ENCODE data around the gene NTM. TPM values are rescaled to one million over a fixed set of nuclear protein-coding genes. Genes with fewer than 3 reads are reported as not detected.

Gene NTM
- polyA plus RNA-seq, 1 donor from 2014 or later = 39.4 TPM

GRCh38 chr11:131991606-131992005 lies 621.2 kb downstream of the NTM start:
- no peak overlapping the region for H3K4me3 ChIP-seq (ENCODE audit: low read length)
- H2AFZ ChIP-seq (ENCODE audit: low read depth, low read length) = no peak overlapping the region
- no peaks in the 10 kb centered on the region for H3K79me2 ChIP-seq (replicated peaks; ENCODE audit: insufficient read depth, low read length)
- no peak overlapping the region for H3K9ac ChIP-seq (ENCODE audit: low read length)
- H3K36me3 ChIP-seq (ENCODE audit: insufficient read depth, low read length) = no peaks in the 10 kb centered on the region
- no peaks in the 10 kb centered on the region for H3K27me3 ChIP-seq (ENCODE audit: insufficient read depth, low read depth, low read length)
- H4K20me1 ChIP-seq (ENCODE audit: insufficient read depth) = no peaks in the 10 kb centered on the region
- no peaks in the 10 kb centered on the region for H3K9me2 ChIP-seq (ENCODE audit: insufficient read depth, low read length)
- no peak overlapping the region for H3K4me2 ChIP-seq (ENCODE audit: low read length)
- no peak overlapping the region for H3K27ac ChIP-seq (ENCODE audit: low read length)
- H3K9me3 ChIP-seq (ENCODE audit: low read length) = no peaks in the 10 kb centered on the region
- H3F3A ChIP-seq (ENCODE audit: insufficient read depth, low read length, poor library complexity, severe bottlenecking) = no peaks in the 10 kb centered on the region
- no peak for TF ChIP-seq TAF1 (IDR thresholded peaks at IDR 0.05; ENCODE audit: low read depth)
- no peak for TF ChIP-seq EZH2 (IDR thresholded peaks at IDR 0.05; ENCODE audit: borderline replicate concordance, insufficient read depth, low read length, poor library complexity, severe bottlenecking)
- no peak for TF ChIP-seq REST (IDR thresholded peaks at IDR 0.05; ENCODE audit: borderline replicate concordance)
- TF ChIP-seq POLR2AphosphoS5 (IDR thresholded peaks at IDR 0.05) = no peak
- no peak for TF ChIP-seq SMC3 (conservative IDR thresholded peaks at IDR 0.05; ENCODE audit: poor library complexity)
- TF ChIP-seq RAD21 (conservative IDR thresholded peaks at IDR 0.05) = no peak
- TF ChIP-seq MXI1 (conservative IDR thresholded peaks at IDR 0.05; ENCODE audit: poor library complexity, severe bottlenecking) = no peak
- TF ChIP-seq, protein P1, sequence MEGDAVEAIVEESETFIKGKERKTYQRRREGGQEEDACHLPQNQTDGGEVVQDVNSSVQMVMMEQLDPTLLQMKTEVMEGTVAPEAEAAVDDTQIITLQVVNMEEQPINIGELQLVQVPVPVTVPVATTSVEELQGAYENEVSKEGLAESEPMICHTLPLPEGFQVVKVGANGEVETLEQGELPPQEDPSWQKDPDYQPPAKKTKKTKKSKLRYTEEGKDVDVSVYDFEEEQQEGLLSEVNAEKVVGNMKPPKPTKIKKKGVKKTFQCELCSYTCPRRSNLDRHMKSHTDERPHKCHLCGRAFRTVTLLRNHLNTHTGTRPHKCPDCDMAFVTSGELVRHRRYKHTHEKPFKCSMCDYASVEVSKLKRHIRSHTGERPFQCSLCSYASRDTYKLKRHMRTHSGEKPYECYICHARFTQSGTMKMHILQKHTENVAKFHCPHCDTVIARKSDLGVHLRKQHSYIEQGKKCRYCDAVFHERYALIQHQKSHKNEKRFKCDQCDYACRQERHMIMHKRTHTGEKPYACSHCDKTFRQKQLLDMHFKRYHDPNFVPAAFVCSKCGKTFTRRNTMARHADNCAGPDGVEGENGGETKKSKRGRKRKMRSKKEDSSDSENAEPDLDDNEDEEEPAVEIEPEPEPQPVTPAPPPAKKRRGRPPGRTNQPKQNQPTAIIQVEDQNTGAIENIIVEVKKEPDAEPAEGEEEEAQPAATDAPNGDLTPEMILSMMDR (IDR thresholded peaks at IDR 0.05; ENCODE audit: poor library complexity, severe bottlenecking) = no peak
- TF ChIP-seq EP300 (conservative IDR thresholded peaks at IDR 0.05; ENCODE audit: poor library complexity, severe bottlenecking) = no peak

- Histone ChIP-seq H3K27me3 (ENCODE audit: insufficient read depth, low read depth, low read length) (no peaks in the 10 kb centered on the region), H2AFZ (ENCODE audit: low read depth, low read length) (no peak overlapping the region), H3K9me3 (ENCODE audit: low read length) (no peaks in the 10 kb centered on the region), H3K9ac (ENCODE audit: low read length) (no peak overlapping the region), H3K36me3 (ENCODE audit: insufficient read depth, low read length) (no peaks in the 10 kb centered on the region), H3K79me2 (replicated peaks; ENCODE audit: insufficient read depth, low read length) (no peaks in the 10 kb centered on the region), H3K9me2 (ENCODE audit: insufficient read depth, low read length) (no peaks in the 10 kb centered on the region), H3K27ac (ENCODE audit: low read length) (no peak overlapping the region), H4K20me1 (ENCODE audit: insufficient read depth) (no peaks in the 10 kb centered on the region), H3K4me2 (ENCODE audit: low read length) (no peak overlapping the region), H3F3A (ENCODE audit: insufficient read depth, low read length, poor library complexity, severe bottlenecking) (no peaks in the 10 kb centered on the region), H3K4me3 (ENCODE audit: low read length) (no peak overlapping the region)
- no peak for TF ChIP-seq RAD21 (conservative IDR thresholded peaks at IDR 0.05)
- no peak for TF ChIP-seq SMC3 (conservative IDR thresholded peaks at IDR 0.05; ENCODE audit: poor library complexity)
- TF ChIP-seq, protein P1 (IDR thresholded peaks at IDR 0.05; ENCODE audit: poor library complexity, severe bottlenecking) = no peak
- no peak for TF ChIP-seq MXI1 (conservative IDR thresholded peaks at IDR 0.05; ENCODE audit: poor library complexity, severe bottlenecking)
- TF ChIP-seq EZH2 (IDR thresholded peaks at IDR 0.05; ENCODE audit: borderline replicate concordance, insufficient read depth, low read length, poor library complexity, severe bottlenecking) = no peak
- TF ChIP-seq EP300 (conservative IDR thresholded peaks at IDR 0.05; ENCODE audit: poor library complexity, severe bottlenecking) = no peak
- no peak for TF ChIP-seq TAF1 (IDR thresholded peaks at IDR 0.05; ENCODE audit: low read depth)
- TF ChIP-seq POLR2AphosphoS5 (IDR thresholded peaks at IDR 0.05) = no peak
- TF ChIP-seq REST (IDR thresholded peaks at IDR 0.05; ENCODE audit: borderline replicate concordance) = no peak
These were observed 622.8 kb downstream of the NTM start for GRCh38 chr11:131993246-131993645.

Data from neural cell (in vitro differentiated cells).